GOT3 (cell line): ENCODE results near the gene PPP6R2.

ENCODE experiments used
- DNase-seq: peaks from one replicate; lab custom pipeline; 2025; ENCODE audit warnings: mixed read lengths; lab: John Stamatoyannopoulos, UW

PPP6R2 gene

GRCh38 chr22:50305923-50306566 lies 37.1 kb upstream of the PPP6R2 start:
- peak; percentile 87 for DNase-seq

DNA sequence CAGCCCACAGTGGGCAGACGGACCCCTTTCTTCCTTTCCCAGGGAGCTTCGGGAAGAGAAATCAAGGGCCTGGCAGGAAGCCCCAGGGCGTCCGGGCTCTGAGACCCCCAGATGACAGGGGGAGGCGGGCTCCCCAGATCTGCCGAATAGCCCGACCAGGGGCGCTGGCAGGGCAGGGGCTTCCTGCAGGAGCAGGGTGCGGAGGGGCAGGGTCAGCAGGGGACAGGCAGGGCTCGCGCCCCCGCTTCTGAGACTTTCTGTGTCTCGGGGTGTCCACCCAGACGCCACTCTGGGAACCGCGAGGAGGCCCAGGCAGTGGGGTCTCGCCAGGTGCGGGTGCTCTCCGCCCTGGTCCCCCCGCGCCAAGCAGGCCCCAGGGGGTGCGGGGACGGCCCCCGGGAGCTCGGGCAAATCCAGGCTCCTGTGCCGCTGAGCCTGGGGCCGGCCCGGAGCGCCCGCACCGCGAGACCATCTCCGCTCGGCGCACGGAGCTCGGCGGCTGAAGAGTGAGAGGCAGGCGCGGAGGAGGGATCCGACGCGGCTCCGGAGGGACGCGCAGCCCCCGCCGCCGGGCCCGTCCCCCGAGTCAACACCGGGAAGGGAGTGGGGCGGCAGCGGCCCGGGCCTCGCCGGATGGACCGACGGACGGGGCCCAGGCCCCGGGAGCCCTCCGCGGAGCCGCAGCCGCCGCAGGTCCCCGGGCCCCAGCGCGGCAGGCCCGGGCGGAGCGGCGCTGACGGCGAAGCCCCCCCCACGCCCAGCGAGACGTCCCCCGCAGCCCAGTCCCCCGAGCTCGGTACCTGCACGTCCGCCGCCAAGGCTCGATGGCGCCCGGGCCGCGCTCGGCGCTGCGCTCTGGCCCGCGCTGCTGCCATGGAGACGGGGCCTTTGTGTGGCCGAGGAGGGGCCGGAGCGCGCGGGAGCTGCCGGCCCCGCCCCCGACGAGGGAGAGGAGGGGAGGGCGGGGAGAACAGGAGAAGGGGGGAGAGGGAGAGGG lies 36.1 kb upstream of the PPP6R2 start, which contains the start of gene PLXNB2:
Gene PLXNB2 (minus strand): TSS at position 894 of the 997 bp plus-strand sequence. CDS start 17,062 bp downstream, outside the sequence.
- DNase-seq = no peak

DNA sequence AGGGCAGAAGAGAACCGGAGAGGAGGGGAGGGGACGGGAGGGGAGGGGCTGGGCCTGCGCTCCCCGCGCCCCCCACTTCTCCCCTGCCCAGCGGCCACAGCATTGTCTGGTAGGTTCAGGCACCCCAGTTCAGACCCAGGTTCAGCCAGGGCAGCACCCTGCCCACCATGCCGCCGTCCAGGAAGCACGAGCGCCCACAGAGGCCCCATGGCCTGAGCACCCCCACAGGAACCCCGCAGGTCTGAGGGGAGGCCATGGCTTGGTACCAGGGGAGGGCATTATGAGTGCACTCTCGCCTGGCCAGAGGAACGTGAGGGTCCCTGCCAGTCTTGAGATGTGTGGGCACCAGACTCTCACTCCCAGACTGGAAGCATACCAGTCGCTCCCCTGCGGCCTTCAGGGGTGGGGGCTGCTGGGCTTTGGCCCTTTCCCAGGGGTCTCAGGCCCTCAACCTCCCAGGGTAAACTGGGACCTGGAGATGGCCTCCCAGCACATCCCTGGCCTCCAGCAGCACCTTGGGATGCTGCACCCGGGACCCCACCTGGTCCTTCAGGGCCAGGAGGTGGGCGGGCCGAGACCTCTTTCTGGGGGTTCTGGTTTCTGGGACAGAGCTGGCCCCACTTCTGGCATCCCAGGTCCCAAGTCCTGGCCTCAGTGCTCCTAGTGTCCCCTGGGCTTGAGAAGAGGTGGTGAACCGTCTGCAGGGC lies 35.1 kb upstream of the PPP6R2 start:
- no peak for DNase-seq

DNA sequence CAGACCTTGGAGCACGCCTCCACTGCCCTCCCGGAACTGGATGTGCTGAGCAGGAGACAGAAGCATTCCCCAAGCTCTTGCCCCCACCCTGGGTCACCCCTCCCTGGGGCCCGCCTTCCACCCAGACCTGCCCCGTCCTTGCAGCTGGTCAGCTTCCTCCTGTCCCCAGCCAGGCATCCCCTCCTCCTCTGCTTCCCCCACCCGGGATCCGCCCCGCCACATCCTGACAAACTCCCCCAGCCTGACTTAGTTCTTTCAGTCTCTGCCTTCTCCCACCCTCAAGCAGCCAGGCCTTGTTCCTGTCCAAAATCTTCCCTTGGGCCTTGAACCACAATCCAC lies 34.6 kb upstream of the PPP6R2 start:
- no peak for DNase-seq

GRCh38 chr22:50308986-50309600 lies 34.0 kb upstream of the PPP6R2 start:
- no peak for DNase-seq

- DNase-seq = no peak
Measured at GRCh38 chr22:50309601-50309991, 33.5 kb upstream of the PPP6R2 start.

DNA sequence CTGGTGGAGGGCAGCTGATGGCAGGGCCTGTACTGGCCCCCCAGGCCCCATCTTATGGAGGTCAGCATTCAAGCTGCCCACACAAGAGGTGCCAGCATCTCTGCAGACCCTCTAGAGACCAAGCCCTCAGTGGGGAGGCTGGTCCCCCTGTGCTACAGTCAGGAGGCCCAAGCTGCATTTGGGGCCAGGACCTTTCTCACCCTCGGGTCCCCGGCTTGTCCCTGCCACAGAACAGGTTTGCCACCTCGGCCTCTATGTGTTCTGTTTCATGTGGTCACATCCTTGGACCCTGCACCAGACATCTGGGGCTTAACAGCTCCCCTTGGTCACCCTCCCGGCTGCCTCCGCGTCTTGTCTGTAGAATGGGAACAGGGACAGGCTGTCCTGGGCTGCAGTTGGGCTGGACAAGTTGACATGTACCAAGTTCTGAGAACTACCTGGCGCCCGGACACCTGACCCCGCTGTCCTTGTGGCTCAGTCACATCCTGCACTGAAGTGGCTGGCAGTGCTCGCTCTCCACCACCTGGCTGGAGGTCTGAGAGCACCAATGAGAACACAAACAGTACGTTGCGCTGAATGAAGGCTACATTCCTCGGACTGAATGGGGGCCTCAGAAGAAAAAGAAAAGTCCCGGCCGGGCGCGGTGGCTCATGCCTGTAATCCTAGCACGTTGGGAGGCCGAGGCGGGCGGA lies 33.0 kb upstream of the PPP6R2 start:
- no peak for DNase-seq

DNA sequence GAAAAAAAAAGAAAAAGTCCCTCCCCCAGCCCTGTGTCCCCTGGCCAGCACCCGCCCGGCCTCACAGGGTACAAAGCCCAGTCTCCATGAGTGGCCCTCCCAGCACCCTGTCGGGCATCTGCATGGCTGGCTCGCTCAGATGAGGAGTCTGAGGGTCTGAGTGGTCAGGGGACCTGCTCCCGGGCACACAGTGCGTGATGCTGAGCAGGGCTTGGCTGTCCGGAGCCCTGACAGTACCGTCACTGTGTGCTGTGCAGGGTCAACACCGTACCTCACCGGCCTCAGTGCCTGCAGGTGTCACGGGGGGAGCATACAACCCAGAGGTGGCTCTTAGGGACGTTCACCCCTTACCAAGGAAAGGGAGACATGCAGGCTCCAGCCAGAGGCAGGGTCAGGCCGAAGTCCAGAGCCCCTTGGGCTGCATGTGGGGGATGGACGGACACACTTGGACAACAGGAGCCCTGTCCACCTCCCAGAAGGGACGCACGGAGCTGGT lies 32.1 kb upstream of the PPP6R2 start:
- no peak for DNase-seq

GRCh38 chr22:50311606-50312351 lies 31.3 kb upstream of the PPP6R2 start:
- no peak for DNase-seq

DNA sequence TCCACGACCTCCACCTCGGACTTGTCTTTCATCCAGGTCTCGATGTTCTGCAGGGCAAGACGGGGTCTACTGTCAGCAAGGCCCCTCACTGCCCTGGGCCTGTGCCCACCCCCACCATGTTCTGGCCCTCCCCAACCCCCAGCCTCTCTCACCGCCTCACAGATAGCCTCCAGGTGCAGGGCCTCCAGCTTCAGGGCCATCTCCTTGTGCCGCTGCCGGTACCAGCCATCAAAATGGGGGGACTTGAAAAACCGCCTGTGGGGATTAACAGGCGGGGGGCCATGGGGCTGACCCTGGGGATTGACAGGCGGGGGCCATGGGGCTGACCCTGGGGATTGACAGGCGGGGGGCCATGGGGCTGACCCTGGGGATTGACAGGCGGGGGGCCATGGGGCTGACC lies 30.8 kb upstream of the PPP6R2 start:
- DNase-seq = no peak

- no peak for DNase-seq
Measured at GRCh38 chr22:50313021-50313420, 30.1 kb upstream of the PPP6R2 start.

DNA sequence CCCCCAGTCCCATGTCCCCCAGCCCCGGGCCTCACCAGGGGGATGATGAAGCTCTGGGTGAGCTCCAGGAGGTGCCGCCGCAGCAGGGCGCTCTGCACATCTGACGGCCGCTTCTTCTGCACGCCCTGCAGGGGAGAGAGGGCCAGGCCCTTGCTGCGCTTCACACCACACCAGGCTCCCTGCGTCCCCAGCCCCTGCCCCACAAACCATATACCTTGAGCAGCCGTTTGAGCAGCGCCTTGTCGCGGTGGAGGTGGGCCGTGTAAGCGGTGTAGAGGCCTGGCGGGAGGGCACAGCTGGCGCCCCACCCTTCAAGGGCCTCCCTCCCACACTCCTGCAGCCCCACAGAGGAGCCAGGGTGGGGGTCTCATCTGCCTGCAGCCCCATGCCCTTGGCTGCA lies 29.5 kb upstream of the PPP6R2 start:
- no peak for DNase-seq

DNA sequence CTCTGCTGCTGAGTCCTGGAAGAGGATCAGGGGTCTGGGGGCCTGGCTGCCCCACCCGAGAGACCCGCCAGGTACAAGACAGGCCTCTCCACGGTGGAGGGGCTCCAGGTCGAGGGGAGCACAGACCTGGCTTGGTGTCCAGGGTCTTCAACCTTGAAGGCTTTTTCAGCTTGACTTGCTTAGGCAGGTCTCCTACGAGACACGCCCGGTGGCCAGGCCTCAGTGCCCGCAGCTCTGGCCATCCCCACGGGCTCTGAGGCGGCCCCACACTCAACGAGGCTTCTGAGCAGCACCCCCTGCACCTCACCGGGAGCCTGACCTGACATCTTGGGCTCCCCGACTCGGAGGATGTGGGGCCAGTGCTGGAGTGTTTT lies 29.1 kb upstream of the PPP6R2 start:
- DNase-seq = no peak

DNA sequence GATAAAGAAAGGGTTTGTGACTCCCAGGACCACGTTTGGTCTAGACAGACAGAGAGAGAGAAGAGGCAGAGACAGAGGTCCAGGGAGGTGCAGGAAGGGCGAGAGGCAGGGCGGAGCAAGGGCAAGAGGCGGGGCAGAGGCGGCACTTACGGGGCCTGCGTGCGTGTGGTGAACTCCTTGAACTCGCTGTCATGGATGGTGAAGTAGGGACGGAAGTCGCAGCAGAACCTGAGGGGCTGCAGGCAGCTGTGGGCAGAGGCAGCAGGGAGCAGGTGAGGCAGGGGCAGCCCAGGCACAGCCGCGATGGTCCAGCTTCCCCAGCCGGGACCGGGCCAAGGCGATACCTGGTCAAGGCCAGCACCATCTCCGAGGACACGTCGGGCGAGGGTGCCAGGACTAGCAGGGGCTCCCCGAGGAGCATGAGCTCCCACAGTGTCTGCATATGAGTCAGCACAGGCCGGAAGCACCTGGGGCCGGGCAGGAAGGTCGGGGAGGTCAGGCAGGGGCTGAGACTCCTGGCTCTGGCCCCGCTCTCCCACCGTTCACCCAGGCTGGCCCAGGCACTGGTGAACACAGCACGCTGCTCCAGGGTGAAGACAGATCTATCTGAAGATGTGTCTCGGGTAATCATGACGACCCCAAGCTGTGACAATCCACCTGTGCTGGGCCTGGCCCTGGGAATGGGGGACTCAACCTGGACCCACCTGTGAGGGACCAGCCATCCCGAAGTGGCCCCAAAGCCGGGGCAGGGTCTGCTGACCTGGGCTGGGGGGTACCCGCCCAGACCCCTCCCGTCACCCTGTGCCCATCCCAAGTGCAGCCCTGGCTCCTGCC lies 28.5 kb upstream of the PPP6R2 start:
- no peak for DNase-seq

GRCh38 chr22:50315289-50316113 lies 27.6 kb upstream of the PPP6R2 start:
- DNase-seq = no peak

DNA sequence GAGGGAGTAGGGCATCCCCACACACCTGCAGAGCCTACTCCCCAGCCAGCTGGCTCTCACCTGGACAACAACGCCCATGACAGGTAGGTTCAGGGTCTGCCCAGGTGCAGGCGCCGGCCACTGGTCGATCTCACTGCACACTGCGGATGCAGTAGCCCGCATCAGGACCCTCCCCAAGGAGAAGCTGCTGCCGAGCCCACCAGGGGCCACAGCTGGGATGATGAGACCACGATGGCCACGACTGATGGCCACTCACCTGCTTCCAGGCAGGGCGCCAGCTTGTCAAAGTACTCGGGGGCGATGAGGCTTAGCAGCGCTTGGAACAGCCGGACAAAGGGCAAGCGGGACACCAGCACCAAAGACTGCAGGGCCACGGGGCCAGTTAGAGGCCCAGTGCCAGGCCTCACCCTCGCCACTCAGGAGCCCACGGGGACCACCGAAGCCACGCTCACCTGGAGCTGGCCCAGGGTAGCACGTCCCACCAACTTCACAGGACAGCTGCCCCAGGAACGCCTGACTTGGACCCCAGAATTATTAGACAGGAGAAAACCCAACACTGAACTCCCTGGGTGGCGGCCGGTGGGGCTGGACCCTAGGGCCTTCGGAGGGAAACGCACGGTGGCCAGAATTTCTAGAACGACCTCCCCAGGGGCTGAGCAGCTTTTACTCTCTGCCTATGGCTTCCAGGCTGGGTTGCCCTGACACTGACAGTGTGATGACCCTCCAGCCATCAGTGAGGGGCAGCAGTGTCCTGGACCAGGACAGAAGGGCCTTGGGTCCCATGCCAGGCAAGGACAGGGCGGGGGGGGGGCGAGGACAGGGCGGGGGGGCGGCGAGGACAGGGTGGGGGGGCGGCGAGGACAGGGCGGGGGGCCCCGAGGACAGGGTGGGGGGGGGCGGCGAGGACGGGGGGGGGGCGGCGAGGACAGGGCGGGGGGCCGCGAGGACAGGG lies 26.7 kb upstream of the PPP6R2 start:
- DNase-seq = no peak

DNA sequence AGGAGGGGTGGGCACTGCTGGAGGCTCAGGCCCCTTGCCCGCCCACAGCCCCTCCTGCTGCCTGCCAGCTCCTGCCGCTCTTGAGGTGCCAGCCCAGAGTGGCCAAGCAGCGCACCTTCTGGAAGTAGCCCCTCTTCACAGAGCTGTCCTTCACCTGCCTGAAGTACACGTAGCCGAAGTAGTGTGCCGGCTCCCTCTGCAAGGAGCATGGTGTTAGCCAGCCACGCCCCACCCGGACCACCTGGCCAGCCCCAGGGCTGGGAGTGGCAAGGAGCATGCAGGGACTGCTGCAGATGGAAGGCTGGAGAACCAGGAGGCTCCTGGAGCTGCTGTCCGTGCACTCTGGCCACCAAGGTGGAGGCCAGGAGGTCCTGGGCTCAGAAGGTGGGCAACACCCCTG lies 25.9 kb upstream of the PPP6R2 start:
- DNase-seq = no peak

GRCh38 chr22:50317674-50318073 lies 25.5 kb upstream of the PPP6R2 start:
- DNase-seq = no peak
